ENCODE data around the gene TAMALIN.

DNA sequence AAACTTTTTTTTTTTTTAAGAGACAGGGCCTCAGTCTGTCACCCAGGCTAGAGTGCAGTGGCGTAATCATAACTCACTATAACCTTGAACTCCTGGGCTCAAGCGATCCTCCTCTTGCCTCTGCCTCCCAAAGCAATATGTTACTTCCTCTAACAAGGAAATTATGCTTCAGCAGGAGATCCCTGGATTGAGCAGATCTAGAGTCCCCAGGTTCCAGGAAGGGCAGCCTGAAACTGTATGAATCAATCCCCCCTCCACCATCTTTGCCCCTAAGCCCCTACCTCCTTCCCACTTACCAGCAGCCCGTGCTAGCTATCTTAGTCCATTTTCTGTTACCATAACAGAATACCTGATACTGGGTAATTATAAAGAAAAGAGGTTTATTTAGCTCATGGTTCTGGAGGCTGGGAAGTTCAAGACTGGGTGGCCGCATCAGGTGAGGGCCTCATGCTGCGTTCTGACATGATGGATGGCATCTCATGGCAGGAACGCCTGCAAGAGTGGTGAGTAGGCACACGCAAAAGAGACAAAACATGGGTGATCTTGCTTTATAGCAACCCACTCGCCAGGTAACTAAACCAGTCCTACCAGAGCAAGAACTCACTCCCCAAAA is 5.0 kb downstream of the TAMALIN start:
- TF ChIP-seq POLR2A (IDR thresholded peaks at IDR 0.05; ENCODE audit: low read length): no peak
- TF ChIP-seq GATA1 (IDR thresholded peaks at IDR 0.05; ENCODE audit: low read depth, low read length): no peak
